Right hindlimb (tissue), 1 donor: ENCODE results near the gene CDC7.

Experiments used
- DNase-seq: peaks from one replicate; pipeline ENCODE4 v3.0.0-alpha.2; 2018

Gene CDC7

DNA sequence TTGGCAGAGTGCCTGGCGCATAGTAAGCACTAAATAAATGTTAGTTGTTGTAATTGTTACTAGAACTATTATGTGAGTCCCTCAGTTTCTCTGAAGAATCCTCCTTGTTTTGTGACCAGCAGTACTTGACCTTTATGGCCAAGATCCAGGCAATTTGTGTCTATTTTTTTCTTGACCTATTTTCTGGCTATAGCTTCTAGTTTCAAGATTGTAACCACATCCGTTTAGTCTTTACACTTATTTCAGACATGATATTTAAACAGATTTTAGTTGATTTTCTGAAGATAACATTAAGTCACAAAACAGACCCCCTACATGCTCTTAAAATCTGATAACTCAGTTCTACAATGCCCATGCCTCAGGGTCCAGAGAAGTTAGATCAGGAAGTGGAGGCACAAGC lies 50.3 kb downstream of the CDC7 start:
- DNase-seq, result no peak

DNA sequence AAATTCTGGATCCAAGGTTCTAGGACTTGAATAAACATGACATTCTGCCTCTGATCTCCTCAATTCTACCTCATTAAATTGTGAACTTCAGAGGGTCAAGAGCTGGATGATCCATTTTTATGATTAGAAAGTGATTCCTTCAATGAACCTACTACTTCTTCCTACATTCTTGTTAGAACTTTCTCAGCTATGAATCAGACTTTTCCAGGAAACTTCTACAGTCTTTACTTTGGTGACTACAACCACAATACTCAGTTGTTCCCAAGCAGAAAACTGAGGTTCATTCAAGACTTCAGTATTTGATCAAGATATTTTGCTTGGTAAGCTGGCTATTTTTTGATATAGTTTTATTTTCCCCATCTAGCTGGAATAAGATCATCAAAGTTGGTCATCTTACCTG lies 51.4 kb downstream of the CDC7 start:
- no peak for DNase-seq

DNA sequence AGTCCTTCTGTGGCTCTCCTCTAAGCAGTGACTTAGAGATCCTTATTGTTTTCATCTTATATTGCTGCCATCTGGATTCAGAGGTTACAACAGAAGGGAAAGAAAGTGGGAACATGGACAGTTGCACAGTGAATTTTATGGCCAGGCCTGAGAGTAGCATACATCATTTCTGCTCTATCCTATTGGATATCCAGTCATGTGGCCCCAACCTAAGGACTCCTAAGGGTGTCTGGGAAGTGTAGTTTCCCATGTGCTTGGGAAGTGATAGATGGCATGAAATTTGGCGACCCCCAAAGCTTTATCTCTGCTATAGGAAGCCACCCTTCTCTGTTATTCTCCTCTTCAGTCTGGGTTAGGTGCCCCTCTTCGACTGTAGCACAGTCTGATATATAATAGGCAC lies 51.9 kb downstream of the CDC7 start:
- DNase-seq, result no peak

DNA sequence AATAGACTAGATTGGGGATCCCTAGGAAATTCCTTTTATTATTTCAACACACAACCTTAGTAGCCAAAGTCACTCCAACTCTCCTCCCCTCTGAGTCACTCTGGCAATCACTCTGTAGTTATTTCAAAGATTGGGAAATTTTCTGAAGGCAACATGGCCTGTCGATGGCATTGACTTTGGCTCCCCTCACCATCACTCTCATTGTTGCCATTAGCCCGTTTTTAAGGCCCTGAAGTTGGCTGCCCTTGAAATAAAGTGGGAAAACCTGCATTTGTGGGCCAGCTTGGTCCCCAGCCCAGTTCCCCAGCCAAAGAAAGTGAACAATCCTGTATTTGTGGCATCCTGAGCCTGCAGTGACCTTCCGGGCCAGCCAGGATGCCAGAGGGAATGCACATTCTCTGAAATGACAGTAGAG lies 52.5 kb downstream of the CDC7 start:
- DNase-seq, result no peak

DNA sequence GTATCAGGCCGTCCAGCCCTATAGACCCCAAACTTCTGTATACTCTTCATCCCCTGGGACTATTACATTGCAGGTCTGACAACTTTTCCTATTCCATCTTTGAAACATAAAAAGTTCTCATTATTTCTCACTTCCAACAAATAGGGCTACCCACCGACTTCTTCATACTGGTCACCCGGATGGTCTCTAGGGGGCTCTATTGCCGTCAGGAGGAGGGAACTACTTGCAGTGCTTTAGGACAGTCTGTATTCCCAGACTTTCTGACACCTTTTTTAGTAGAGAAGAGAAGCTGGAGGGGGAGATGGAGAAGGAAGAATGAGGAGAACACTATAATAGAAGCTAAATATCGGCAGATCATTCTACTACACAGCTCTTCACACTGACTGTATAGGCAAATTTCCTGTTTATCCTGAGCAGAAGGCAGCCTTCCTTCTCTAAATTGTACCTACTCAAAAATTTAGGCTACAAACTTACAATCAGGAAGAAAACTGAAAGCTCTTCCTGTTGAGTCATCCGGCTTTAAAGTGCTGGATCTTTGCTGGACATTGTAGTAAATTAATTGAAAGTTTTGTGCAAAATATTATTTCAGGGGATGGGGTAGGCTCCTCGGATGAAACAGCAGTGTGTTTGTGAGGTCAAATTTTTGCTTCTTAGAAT lies 54.6 kb downstream of the CDC7 start:
- DNase-seq, result no peak

DNA sequence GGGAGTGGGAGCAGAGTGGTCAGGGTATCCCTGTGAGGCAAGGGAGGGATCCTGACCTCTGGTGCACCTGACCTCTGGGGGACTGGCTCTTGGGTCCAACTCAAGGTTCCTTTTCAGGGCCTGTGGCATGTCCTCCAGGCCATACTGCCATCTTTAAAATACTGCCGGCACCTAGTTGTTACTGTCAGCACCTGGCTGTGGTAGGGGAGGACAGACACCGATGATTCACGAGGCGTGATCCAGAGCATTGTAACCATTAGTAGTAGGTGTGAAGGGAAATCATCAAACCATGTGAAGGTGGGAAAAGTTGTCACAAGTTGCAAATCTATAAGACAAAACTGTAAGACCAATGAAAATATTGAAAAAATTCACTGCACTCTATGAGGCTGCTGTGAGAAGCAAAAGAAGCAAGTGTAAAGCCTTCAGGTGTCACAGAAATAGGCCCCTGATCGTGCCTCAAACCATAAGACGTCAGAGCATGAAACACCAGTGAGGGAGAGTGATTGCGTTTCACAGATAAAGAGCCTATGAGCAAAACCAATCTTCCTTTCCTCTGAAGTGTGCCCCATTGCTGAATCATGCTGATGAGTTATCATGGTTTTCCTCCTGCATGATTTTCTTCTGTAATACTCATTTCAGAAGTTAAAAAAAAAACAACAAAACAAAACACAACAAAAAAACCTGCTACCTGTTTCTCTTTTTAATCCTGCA lies 55.3 kb downstream of the CDC7 start:
- no peak for DNase-seq

DNA sequence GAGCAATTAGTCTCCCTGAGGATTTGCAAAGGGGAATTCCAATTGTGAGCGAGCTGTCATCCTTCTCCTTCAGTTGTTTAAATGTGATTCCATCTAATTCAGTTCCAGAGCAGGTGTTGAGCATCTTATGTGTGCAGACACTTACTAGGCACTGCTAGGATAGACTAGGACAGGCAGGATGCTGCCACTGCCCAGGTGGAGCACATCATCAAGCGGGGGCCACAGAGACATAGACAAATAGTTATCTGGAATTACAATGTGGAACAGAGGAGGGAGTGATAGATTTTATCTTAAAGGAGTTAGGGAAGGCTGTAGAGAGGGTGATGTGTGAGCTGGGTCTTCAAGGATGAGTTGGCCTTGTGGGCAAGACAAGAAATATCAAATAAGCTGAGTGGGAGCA lies 55.9 kb downstream of the CDC7 start:
- DNase-seq, result no peak

DNA sequence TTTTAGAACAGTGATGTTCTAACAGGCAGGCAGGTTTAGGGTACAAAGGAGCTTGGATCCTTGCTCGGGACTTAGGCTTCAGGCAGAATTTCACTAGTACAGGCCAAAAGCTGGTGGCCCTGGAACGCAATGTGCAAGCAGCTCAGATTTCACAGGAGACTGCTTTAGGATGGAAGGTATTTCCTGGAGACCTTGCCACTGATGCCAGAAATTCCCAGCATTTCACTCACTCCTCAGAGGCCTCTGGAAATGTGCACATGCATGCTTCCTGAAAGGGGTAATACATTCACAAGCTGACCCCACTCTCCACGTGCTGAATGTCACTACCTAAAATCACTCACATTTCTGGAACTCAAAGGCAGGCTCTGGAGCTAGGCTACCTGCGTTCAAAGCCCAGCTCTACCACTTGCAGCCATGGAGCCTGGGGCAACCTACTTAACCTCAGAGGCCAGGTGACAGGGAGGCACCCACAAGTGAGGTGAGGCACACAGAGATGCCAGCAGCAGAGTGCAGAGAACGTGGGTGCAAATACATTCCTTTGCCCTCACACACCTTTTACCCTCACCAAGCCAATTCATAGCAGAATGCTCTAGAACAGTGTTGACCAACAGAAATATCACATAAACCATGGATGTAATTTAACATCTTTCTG lies 56.5 kb downstream of the CDC7 start:
- peak; percentile 36 for DNase-seq

DNA sequence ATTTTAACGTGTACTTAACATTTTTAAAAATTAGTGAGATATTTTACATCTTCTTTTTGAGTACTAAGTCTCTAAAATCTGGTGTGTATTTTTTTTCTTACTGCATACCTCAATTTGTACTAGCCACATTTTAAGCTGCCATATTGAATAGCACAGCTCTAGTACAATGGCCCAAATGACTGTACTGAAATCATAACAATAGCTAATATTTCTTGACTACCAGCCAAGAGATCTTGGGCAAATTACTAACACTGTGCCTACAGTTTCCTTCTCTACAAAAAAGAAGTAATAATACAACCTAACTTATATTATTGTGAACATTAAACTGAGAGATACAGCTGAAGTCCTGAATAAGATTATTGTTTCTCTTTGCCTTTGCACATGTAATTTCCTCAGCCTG lies 57.2 kb downstream of the CDC7 start:
- no peak for DNase-seq

DNA sequence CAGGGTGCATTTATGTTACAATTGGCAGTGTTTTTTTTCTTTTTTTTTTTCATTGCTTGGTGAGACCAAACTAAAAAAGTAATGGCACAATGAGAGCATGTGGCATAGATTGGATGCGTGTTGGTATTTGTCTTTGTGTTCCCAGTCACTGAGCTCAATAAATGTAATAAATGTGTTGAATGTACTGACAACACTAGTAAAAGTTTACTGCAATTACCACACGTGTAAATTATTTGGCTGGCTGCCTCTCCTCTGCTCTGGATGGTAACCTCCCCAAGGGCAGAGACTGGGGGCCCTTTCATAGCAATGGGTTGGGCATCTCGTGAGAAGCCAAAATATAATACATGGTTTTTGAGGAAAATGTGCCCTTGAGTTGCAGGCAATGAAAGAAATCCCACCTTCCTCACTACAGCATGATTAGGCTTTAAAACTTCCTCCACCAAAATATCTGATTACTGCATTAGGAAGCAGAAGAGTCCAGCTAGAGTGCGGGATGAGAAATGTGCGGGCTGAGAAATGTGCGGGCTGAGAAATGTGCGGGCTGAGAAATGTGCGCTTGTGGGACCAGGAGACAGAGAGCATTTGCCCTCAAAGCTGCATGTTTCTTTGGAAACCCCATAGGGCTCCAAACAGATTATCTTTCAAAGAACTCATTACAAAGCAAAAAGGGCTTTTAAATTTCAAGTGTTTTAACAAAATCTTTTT lies 58.5 kb downstream of the CDC7 start:
- no peak for DNase-seq

DNA sequence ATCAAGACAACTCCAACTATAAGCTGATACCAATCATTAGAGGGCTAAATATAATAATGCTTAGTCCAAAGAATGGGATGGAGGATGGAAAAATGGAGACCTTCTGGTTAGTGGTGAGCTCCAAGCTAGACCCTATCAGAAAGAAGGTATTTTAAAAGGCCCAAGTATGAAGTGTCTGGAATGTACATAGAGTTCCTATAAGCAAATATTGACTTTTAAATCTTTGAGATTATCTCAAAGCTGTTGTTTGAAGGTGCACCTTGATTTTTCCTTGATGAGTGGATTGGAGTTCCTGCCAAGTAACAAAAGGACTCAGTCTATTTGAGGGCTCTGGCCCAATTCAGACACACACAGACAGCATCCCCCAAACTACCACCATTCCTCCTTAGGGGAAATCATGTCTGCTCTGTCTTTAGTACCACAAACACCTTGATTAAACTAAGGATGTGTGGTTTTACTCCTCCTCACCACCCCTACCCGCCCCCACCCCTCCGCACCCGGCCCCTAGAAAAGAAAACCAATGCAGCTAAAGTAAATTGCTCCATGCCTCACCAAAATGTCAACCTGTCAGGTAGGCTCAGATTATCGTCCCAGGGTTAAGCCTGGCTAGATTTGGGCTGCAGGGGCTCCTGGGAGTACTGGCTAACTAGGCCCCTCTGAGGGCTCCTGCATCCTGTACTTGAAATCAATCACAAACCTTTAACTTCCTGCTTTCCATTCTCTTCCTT lies 59.4 kb downstream of the CDC7 start:
- no peak for DNase-seq

DNA sequence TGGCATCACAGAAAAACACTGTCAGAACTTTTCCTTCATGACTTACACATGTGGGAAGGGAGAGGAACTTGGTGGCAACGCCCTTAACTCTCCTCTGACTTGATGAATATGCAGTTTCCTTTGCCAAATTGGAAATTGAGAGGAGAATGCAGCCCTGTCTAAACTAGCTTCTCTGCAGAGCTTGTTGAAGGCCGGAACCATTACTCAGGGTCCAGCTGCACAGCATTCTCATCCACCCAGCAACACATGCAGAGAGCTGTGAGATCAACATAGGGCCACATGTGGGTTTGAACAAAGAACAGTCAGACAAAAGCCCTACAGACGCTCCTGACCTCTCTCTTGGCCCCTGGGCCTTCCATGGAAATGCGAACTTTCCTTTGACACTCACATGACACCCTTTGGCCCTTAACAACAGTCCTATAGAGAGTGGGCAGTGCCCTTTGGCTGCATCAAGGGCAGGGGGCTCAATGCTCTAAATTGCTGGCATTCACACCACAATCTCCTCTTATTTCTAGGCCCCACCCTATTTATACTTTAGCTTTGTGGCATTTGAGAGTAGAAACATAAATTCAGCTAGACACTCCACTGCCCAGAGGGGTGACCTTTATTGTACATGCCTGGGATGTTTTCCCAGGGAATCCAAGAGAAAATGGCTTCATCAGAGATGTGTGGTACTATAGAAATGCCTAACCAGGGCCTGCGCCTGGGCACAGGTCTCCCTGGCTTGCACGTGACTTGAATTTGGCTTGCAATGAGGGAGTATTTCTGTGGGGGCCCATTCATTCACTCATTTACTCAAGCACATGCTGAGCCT lies 64.4 kb downstream of the CDC7 start:
- DNase-seq, result peak; percentile 48

DNA sequence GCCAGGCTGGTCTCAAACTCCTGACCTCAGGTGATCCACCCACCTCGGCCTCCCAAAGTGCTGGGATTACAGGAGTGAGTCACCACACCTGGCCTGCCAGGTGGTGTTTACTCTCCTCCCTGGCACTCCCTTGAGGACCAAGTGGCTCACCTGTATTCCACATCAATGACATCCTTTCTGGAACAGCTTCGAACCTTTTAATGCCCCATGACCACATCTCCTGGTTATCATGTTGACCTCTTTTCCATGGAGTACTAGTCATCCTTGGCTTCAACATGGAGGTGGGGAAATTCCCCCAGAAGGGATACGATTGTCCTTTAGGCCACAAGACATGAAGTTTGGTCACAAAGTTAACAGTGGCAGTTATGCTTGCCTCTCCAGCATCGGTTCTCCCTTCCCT lies 66.9 kb downstream of the CDC7 start:
- DNase-seq, result no peak

DNA sequence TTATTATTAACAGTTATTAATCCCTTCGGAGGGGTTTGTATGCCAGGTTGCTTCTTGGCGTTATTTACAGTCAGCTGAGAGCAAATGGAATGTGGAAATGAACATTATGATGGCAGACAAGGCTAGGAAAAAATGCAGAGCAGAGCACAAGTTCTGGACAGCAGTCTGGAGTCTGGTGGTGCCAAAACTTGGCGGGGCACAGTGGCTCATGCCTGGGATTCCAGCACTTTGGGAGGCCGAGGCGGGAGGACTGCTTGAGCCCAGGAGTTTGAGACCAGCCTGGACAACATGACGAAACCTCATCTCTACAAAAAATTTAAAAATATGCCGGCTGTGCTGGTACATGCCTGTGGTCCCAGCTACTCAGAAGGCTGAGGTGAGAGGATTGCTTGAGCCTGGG lies 67.6 kb downstream of the CDC7 start:
- no peak for DNase-seq

DNA sequence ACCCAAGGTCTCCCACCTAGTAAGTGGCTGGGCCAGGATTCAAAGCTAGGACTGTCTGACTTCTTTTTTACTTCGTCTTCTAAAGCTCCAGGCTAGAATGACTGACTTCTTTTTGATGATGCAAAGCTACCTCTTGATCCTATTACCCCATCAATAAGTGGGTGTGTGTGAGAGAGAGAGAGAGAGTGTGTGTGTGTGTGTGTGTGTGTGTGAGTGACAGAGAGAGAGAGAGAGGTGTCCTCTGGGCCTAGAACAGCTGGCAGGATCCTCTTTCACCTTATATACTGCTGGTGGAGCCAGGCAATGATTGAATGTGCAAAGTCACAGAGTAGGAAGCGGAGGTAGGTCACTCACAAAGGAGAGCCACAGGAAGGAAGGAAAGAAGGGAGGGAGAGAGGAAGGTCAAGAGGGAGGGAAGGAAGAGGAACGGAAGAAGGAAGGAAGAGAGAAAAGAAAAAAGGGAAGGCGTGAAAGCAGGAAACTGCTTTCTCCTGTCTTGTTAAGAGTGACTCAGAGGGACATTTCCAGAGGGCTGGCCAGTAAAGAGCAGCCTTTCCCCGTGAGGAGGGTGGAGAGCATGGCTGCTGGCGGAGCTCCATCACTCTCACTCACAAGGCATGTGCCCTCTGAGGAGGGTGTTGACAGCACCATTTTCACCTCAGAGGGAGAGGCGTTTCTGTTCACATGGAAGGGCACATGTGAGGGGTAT lies 68.9 kb downstream of the CDC7 start:
- DNase-seq, result peak; percentile 71

DNA sequence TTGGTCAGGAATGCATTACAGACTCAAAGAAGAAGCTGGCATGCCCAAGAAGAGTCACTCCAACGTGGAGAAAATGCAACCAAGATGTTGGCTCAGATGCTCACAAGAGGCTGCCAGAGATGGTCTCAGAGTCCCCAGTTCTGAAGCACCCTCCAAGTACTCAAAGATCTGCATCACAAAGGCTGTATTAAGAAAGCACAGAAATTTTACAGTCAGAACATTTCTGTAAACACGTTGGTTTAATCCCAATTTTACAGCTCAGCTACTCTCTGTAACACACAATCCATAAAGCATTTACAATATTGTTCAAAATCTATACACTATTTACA lies 69.4 kb downstream of the CDC7 start:
- DNase-seq, result no peak

DNA sequence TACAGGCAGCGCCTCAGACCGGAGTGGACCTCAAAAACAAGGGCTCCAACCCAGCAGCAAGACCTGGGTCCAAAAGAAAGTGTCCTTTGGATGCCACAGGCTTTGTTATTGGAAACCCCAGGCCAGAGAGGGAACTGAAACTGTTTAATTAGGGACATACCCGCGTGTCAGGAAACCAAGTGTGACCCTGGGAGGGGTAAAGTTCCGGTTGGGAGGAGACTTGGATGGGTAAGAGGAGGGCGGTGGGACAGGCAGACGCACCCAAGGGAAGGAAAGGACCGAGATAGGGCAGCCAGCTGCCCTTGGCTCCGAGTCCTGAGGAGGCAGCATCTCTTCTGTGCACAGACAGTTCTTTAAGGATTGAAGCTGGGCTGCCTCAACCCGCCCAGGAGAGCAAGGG lies 71.4 kb downstream of the CDC7 start:
- no peak for DNase-seq
